GM12801 (cell line): ENCODE measurements around the gene ATP8B3.

Experiments used
- CTCF ChIP-seq: IDR thresholded peaks from one replicate; pipeline ENCODE4 v1.5.1; 2011; ENCODE audit warnings: control low read depth; ENCODE audit not compliant: insufficient read length; ENCODE audit errors: extremely low read depth

The ATP8B3 gene

GRCh38 chr19:1836458-1837221, 24.6 kb upstream of the ATP8B3 start:
- TF ChIP-seq CTCF, result no peak

GRCh38 chr19:1833540-1833939, 21.5 kb upstream of the ATP8B3 start:
- TF ChIP-seq CTCF, result no peak

GRCh38 chr19:1832046-1832663, 20.1 kb upstream of the ATP8B3 start:
- no peak for TF ChIP-seq CTCF

- TF ChIP-seq CTCF, result no peak
Measured at GRCh38 chr19:1830978-1831377, 18.9 kb upstream of the ATP8B3 start.

GRCh38 chr19:1830568-1830967, 18.5 kb upstream of the ATP8B3 start:
- no peak for TF ChIP-seq CTCF

- TF ChIP-seq CTCF, result no peak
Measured at GRCh38 chr19:1829958-1830357, 17.9 kb upstream of the ATP8B3 start.

GRCh38 chr19:1828279-1829238, 16.5 kb upstream of the ATP8B3 start:
- TF ChIP-seq CTCF, result no peak
